HG02943 (cell line): ENCODE data around the gene MRPL14.
A peak's percentile ranks its signal among the peaks of the same experiment; 100 is the strongest.

Experiments
- ATAC-seq: cut with Tn5 transposase; IDR thresholded peaks from one replicate; pipeline ENCODE4 v1.9.1; 2021; ENCODE audit warnings: mild to moderate bottlenecking, low read depth, moderate library complexity; ENCODE audit not compliant: unreplicated experiment

The MRPL14 gene

DNA sequence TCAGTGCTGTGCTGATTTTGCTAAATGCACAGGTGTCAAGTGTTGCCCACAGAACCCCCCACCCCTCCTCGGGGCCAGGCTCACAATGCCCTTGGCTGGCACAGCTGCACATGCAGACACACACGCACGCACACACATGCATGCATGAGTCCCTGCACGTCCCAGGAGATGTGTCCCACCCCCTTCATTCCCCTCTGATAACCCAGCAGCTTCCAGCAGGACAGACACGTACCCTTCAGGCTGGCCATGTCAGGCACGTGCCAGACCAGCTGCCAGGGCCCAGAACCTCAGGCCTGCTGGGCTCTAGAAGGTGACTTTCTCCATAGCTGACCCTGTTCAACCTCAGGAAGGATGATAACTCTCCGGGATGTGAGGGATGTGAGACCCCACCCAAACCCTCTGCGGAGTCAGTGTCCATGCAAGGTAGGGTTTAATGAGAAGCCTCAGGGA, 44.4 kb downstream of the MRPL14 start:
- ATAC-seq = no peak

DNA sequence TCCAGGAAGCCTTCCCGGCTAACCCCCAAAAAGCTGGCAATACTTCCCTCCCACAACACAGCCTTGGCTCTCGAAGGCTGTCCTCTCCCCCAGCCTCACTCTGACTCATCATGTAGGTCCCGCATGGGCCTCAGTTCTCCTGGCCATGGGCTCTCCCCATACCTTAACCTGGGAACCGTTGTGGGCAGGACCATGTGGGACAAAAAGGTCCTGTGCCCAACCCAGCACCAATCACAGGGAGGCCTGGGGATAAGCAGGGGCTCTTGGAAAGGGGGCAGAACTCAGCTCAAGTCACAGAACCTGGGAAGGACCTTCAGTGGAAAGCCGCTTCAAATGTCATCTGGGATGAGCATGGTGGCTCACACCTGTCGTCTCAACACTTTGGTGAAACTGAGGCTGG, 45.5 kb downstream of the MRPL14 start:
- ATAC-seq = no peak

DNA sequence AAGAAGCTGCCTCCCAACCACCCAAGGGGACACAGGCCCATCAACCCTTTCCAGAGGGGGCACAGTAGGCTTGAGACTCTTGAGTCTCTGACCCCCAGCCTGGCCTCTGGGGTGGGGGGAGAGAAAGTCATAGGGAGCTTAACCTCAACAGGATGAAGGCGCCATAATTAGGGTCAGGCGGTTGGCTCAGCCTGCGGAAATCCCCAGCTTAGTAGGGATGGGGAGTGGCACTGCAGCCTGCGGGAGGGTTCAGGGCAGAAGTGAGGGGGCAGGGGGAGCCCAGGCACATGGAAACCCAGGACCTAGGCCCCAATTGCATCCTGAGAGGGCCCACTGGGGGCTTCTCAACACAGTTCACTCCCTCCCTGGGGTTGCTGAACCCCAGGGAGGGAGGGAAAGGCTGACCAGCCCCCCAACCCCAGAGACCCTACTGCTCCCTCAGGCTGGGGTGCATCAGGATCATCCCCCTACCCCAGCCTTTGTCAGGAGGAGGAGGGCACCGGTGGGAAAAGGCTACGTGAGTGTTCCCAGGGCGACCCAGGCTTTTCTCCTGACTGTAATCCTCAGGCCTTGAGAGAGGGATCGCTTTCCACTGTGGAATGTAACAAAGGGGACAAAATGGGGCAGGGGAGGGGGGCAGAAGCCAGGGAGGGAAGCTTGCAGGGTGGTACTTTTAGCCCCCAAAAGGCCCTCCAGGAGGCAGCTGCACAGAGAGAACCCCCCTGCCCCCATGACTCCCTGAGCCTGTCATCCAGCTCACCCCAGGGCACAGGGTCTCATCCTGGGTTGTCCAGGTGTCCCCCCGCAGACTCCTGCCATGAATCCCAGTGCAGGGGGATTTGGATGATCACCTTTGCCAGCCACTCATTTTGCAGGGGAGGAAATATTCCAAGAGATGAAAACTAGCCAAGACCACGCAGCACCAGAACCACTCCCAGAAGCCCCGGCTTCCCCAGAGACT, 46.4 kb downstream of the MRPL14 start:
- no peak for ATAC-seq

DNA sequence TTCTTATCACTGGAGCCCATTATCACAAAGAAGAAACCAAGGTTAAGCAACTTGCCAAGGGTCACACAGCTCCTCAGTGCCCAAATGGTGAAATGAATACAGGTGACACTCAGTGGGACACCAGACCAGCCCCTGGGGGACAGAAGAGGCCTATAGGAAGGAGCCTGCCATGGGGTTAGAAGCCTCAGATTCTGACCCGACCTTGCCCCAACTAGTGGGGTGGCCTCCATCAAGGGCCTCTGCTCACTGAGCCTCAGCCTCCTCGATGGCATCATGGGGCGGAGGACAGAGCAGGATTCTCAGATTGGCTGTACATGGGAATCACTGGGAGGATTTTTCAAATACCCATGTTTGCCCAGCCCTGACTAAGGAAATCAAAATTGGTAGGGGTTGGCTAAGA, 47.6 kb downstream of the MRPL14 start:
- no peak for ATAC-seq

DNA sequence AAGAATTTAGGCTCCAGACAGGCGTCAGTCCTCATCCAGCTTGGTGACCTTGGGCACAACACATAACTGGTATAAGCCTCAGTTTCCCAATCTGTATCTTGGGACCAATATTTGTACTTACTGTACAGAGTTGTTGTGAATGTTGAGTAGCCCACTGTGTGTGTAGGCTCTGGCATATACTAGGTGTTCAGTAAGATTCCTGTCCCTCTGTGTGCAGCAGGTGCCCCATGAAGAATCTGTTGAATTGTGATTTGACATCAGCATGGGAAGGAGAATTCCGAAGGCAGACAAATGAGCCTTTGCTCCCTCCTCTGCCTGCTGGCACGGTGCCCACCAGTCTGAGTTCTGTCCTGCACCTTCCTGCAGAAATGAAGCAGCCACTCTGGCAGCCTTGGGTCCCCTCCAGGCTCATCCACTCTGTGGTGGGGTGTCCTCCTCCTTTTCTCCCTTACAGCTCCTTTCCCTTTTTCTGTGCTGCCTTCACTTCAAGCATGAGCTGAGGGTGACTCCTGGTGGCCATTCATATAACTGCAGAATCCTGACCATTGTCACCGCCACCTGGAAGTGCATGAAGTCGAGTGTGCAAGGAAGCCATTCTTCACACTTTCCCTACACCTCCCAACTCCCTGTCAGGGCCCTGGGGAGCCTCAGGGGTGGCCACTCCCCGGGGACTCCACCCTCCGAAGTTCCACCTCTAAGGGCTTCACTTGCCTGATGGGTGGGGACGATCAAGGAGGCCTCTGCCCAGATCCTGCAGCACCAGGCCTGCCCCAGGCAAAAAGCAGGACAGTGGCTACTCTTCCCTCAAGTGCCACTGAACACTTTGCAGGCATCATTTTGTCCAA, 48.2 kb downstream of the MRPL14 start:
- no peak for ATAC-seq

DNA sequence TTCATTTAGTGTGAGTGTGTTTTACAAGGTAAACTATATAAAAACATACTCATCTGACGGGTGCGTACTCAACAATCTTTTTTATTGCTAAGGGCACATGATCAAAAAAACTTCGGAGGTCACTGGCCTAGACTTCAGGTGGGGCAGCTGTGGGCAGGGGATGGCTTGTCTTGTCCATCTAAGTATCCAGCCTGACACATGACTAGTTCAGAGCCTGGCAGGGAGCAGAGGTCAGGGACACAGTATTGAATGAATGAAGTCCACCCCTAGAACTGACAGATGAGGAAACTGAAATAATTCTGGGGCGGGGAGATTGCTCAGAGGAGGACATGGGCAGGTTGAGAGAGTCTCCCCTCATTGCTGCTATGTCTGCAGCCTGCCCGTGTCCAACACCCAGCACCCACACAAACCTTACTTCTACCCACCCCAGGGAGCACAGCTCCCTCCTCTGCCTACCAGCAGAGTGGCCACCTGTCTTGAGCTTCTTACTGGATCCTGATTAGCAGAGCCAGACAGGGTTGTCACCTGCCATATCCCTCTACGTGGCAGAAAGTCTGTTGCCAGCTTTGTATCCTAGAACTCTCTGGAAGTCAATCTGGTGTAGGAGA, 48.9 kb downstream of the MRPL14 start:
- ATAC-seq = no peak

DNA sequence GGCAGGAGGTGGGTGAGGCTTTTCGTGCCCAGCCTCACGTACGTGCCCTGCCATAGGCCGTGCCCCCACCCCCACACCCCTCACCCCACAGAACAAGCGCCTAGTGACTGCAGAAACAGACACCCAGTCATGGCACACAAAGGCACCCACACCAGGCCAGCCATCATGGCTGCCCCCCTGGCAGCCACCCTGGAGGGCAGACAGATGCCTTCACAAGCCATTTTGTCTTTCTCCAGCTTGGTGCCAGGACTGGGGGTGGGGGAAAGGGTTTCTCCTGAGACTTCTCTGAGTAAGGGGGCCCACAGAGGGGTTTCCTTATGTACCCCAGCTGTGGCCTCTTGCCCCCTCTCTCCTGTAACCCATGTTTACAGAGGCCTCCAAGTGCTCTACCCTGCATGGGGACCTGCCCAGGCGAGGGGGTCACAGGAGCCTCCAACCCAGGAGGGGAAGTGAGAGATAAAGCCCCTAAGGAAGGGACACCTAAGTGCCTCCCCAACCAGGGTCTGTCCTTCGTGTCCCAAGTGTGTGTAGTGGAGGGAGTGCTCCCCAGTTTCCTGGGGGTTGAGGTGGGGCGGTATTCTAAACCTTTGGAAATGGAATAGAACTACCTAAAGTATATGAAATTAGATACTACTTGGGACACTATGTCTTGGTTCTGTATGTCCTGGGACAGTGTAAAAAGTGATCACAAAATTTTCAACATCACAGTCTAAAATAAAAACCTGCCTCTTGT, 49.9 kb downstream of the MRPL14 start:
- no peak for ATAC-seq

DNA sequence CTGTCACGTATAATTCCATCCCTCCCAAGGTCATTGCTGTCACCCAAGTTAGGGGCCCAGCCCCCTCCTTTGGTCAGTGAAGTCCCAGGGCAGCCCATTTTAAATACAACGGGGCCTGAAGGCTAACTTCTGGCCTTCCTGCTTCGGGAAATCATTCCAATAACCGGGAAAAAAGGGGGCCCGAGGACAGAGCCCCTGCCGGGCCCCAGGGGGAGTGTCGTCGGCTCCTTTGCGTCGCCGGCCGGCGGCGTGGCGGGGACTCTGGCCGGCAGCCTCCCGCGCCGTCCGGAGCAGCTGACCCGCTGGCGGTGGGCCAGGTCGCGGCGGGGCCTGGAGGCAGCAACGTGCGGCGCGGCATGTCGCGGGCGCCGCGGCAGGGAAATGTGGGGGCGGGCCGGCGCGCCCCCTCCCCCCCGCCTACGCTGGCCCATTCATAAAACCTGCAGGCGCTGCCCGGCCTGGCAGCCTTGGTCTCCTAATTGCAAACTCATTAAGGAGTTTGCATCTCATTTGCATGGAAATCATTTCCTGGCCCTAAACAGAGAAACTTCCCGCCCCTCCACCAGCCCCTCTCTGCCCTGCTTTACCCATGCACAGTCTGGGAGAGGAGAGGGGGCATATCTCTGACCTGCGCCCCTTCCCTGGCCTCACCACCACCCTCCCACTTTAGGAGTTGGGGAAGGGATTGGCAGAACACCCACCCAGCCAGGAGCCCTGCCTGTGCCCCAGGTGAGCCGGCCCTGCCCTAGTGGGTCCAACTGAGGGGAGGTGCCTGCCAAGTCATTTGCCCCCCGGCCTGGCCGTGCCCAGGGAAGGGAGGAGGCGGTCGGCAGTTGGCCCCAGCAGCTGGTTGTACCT, 50.7 kb downstream of the MRPL14 start:
- ATAC-seq = no peak

DNA sequence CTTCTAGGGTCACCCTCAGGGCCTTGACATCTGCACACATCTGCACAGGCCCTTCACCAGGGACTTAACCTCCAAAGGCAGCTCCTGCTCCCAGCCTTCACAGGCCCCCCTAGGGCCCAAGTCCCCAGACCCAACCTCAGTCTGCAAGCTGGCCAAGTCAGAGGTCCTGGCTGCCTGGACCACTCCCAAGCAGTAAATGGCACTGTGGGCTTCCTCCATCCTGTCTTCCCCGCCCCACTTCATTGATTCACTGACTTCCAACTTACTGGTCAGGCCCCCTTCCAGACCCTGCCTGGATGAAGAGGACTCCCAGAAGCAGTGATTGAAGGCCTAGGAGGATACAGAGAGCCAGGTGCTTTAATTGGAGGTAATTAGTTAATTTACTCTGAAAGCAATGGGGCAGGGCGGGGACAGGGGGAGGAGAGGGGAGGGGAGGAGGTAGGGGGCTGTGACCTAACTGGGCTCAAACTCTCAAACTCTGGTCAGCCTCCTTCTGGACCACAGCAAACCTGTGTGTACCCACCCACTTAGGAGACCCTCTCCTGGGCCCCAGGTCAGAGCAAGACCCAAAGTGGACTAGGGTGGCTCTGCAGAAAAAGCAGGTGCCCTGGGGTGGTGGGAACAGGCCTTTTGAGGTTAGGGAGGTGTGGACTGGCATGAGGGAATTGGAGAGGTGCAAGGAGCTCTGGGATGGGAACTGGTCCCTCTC, 51.5 kb downstream of the MRPL14 start:
- no peak for ATAC-seq

DNA sequence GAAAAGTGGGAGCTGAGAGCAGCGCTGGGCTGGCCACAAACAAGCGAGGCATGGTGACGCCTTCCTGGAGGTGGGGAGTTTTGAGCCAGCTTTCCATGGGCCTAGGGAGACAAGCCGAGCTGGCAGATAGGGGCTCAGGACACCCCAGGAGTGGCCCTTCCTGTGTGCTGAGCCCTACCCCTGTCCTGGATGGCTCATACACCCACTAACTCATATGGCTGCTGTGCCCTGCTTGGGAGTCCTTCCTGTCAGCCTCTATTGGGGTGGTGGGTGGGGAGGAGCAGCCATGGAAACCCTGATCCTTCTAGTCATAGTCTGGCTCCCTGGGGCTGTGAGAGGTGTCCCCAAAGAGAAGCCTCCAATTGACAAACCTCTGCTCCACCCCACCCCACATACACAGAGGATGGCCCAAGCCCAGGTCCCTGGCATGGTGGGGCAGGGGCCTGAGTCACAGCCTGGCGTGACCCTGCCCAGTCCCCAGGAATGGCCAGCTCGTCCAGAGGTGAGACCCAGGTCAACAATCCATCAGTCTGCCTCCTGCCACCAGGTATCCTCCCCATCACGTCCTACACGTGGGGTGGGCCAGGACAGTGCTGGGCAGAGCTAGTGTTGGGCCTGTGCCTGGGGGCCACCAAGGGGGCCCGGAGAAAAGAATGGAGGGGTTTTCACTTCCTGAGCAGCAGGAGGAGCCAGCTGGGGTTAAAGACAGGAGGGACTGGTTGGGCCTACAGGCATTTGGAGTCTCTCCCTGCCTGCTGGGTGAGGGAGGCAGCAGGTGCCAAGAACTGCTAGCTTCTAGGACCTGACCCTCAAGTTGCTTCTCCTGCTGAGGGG, 52.2 kb downstream of the MRPL14 start:
- no peak for ATAC-seq

DNA sequence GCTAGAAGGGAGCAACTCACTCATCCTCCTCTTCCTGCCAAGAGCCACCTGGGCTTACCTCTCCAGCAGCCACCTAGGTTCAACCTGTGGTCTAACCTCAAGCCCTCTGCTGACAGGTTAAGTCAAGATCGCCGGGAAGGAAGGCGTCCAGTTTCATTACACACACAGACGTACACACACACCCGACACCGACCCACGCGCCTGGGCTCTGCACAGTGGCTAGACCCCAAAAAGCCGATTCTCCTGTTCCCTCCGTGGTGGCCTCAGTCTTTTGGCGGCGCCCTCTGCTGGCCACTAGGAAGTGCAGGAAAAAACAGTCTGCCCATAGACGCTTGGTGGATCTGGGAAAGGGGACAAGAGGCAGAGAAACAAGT, 52.8 kb downstream of the MRPL14 start:
- no peak for ATAC-seq

DNA sequence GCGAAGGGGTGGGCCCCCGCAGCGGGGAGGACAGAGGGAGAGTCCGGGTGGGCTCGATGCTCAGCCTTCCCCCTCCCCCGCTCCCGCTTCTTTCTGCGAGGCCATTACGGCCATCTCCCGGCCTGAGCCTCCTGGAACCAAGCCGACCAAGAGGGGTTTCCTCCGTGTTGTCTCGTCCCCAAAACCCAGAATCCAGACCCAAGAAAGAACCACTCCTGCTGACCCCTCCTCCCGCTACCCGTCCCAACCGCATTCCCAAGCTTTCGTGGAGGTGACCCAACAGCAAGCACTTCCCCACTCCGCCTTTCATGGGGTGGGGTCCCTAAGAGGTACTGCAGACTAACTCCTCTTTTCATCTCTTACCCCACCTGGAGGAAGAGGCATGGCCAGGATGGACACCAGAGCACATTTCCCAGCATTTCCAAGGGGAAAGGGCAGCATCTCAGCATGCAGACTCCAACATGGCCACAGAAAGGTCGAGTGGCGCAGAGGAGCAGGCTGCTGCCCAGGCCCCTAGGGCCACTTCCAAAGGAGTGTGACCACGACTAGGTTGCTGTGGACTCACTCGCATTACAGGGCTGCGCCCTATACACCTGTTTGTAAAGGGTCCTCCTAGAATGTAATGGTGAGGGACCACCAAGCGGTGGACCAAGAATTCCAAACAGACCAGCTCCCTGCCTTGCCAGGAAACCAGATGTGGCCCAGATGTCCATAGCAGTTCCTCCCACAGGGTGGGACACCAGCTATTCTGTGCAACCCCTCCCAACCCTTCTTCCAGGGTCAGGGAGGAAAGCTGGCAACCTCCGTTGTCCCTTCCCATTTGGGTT, 53.4 kb downstream of the MRPL14 start:
- no peak for ATAC-seq

DNA sequence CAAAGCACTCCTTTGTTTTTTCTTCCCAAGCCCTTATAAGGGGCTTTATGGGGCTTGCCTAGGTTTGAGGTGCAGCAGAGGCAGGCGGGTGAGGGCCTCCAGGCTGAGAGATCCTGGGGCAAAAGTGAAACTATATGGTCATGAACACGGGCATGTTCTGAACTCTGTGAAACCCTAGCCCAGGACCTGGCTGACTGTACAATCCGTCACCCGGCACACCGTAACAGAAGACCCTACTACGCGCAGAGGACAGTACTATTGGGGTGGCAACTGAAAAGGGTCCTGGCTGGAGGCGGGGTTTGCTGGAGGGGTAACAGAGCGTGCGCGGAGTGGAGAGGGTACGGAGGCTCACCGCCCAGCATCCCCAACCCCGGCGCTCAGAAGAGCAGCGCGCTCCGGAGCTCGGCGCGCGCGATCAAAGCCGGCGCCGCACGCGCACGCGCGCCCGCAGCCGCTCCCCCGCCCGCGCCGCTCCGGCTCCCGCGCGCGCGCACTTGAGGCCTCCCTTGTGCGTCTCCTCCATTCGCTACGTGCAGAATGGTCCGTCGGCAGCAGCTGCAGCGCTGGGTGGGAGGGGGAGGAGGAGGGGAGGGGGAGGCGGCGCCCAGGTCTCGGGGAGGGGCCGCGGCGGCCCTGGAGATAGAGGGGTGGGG, 54.2 kb downstream of the MRPL14 start:
- peak; percentile 42 for ATAC-seq

DNA sequence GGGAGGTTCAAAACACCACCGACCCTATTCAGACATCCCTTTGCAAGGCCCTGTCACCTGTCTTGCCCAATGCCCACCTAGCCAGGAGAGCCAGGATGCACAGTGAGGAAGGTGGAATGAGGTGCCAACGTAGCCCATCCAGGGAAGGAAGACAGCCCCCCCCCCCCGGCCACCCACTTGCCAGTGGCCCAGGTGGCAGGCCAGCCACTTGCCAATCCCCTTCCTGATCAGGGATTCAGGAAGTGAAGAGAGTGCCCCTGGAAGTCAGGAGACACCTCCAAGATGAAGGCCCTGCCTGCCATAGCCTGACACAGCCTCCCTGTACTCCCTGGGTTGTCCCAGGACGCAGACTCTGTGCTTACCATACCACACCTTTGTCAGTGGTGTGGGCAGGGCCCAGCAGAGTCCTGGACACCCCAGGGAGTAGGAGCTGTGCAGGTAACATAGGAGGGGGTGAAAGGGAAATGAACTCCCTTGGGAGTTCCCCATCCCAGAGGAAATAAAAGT, 54.7 kb downstream of the MRPL14 start:
- ATAC-seq = no peak

DNA sequence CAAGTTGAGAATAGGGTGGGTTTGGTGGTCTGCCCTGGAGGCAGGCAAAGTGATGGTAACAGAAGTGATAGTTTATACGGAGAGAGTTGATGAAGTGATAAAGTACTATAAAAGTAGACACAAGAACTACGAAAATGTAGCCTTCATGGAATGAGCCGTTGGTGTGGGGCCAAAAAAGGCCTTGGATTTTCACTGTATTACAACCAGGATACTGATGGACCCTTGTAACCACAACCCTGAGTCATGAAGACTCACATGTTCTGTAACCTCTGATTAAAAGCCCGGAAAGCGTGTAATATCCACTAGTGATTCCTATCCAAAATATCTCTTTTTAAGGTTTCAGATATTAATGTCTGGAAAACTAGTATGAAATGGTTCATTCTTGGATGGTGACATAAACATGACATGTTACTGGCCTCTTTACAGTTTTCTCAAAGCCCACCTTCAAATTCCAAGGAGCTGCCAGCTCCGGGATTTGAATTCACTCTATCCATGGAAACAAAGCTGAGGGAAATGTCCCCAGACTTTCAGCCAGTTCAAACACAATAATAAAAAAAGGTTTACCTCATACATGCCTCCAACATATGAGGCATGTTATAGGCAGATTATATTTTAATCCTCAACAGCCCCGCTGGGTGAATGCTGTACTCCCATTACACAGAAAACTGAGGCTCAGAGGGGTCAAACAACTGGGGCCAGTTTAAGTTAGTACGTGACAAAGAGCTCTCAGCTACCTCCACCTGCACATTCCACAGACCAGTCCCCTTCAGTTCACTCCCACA, 55.4 kb downstream of the MRPL14 start:
- no peak for ATAC-seq
